Breast epithelium (tissue), 3 donors: ENCODE results near the gene KCNV2. TPM values are rescaled to one million over a fixed set of nuclear protein-coding genes. Genes with fewer than 3 reads are reported as not detected.

ENCODE experiments used
- total RNA-seq, 3 donors: library from RNA; depleted of rRNA; stranded (reverse); fragments of >200 nt; gene quantifications; one replicate each; pipeline ENCODE4 v1.1.0, GENCODE V29; 2016

The KCNV2 gene
- total RNA-seq, 3 donors from 2014 or later, result not detected

Other genes starting within 250 kb of the KCNV2 start
- 10 to 100 TPM in 1 of 3 donors, 1 to 10 TPM in 2; 6.7 to 11.7 (median 7.5) TPM for gene VLDLR, start 95.7 kb upstream of the KCNV2 start, total RNA-seq
- gene PUM3, start 126.6 kb downstream of the KCNV2 start, total RNA-seq, result 10 to 100 TPM; 25.1 to 58.0 (median 54.4) TPM